Measurements from ENCODE around the gene PKN1. TPM values are rescaled to one million over a fixed set of nuclear protein-coding genes. Genes with fewer than 3 reads are reported as not detected.

The PKN1 gene
- total RNA-seq, 4 donors from 2014 or later, result 73.9 to 150 (median 118) TPM

DNA sequence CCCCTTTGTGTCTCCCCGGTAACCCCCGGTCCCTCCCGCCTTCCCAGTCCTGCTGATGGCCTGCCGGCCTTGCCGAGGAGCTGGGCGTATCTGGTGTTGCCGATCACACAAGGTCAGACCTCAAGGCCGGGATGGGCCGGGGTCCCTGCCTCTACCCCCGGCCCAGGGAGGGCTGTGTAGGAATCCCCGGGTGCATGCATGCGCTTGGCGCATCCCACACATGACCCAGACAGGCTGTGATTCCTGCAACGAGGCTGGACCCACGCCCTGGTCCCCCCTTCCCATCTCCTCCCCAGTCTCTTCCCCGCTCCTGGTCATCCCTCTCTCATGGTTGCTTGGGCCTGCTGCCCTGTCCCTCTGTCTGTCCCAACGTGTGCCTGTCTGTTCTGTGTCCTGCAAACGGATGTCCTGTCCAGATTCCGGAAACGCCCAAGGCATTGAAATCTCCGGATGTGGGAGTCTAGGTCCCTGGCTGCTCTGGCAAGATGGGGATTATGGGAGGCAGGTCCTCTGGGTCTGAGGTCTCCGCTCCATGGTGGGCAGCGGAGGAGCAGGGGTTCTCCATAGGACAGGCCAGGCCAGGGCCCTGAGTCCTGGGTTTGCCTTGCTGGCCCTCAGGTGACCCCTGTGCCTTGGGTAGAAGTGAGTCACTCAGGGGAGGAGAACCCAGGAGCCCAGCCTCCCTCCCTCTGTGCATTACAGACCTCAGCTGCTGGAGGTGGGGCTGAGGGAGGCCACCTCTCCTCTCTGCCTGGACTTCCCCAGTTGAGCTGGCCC, 1.6 kb downstream of the PKN1 start:
- WGBS, 2 donors, result 38 to 41% methylated on average over 21 to 23 of the region's 23 CpGs
- Histone ChIP-seq H3K4me3 (peak overlapping the region in 3 of 4 donors; percentile 67 to 82 (median 75)), H3K4me1 (peaks cover 0 to 62% (median 29%) of the 10 kb centered on the region in 4 donors), H3K9me3 (no peaks in the 10 kb centered on the region), H3K36me3 (peaks cover 0 to 11% (median 0%) of the 10 kb centered on the region in 3 donors), H3K27me3 (no peaks in the 10 kb centered on the region), H3K27ac (peak overlapping the region; percentile 47 to 91 (median 87))
- no peak for TF ChIP-seq POLR2A (IDR thresholded peaks at IDR 0.05)
- TF ChIP-seq, protein P1, sequence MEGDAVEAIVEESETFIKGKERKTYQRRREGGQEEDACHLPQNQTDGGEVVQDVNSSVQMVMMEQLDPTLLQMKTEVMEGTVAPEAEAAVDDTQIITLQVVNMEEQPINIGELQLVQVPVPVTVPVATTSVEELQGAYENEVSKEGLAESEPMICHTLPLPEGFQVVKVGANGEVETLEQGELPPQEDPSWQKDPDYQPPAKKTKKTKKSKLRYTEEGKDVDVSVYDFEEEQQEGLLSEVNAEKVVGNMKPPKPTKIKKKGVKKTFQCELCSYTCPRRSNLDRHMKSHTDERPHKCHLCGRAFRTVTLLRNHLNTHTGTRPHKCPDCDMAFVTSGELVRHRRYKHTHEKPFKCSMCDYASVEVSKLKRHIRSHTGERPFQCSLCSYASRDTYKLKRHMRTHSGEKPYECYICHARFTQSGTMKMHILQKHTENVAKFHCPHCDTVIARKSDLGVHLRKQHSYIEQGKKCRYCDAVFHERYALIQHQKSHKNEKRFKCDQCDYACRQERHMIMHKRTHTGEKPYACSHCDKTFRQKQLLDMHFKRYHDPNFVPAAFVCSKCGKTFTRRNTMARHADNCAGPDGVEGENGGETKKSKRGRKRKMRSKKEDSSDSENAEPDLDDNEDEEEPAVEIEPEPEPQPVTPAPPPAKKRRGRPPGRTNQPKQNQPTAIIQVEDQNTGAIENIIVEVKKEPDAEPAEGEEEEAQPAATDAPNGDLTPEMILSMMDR (IDR thresholded peaks at IDR 0.05), result no peak
- no peak for DNase-seq (ENCODE audit: low spot score in 2 of 2)

DNA sequence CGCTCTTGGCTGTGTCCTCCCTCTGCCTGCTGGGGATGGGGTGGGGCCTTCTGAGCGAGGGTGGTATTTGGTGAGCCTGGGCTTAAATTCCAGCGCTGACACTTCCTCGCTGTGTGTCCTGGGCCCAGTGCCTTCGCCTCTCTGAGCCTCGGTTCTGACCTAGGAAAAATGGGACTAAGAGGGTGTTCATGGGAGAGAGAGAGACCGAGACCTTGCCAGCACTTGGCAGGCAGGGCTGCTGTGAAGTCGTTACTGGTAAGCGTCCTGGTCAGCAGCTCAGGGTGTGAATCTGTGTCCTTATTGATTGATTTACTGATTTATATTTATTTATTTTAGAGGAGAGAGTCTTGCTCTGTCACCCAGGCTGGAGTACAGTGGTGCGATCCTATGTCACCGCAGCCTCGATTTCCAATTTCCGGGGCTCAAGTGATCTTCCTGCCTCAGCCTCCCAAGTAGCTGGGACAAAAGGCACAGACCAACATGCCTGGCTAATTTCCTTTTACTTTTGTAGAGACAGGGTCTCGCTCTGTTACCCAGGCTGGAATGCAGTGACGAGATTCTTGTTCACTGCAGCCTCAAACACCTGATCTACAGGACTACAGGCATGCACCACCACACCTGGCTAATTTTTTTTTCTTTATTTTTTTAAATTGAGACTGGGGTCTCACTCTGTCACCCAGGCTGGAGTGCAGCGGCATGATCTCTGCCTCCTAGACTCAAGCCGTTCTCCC, 2.4 kb downstream of the PKN1 start:
- Histone ChIP-seq H3K27me3 (no peaks in the 10 kb centered on the region), H3K36me3 (peaks cover 0 to 11% (median 0%) of the 10 kb centered on the region in 3 donors), H3K9me3 (no peaks in the 10 kb centered on the region), H3K4me1 (peaks cover 0 to 70% (median 36%) of the 10 kb centered on the region in 4 donors), H3K4me3 (peak overlapping the region in 1 of 4 donors; percentile 82), H3K27ac (peak overlapping the region in 3 of 4 donors; percentile 86 to 91 (median 88))
- no peak for DNase-seq (ENCODE audit: low spot score in 2 of 2)
- TF ChIP-seq EP300 (IDR thresholded peaks at IDR 0.05) (no peak), POLR2A (IDR thresholded peaks at IDR 0.05) (no peak)
- TF ChIP-seq, protein P1 (IDR thresholded peaks at IDR 0.05), result no peak
- 74 to 75% methylated on average over 16 to 17 of the region's 17 CpGs for WGBS, 2 donors

- Histone ChIP-seq H3K27ac (no peak overlapping the region), H3K27me3 (no peaks in the 10 kb centered on the region), H3K4me3 (no peak overlapping the region), H3K36me3 (peaks cover 0 to 30% (median 0%) of the 10 kb centered on the region in 3 donors), H3K9me3 (no peaks in the 10 kb centered on the region), H3K4me1 (peaks cover 0 to 69% (median 40%) of the 10 kb centered on the region in 4 donors)
- 85 to 87% methylated on average over 7 of the region's 7 CpGs for WGBS, 2 donors
- TF ChIP-seq POLR2A (IDR thresholded peaks at IDR 0.05) (no peak), EP300 (IDR thresholded peaks at IDR 0.05) (no peak)
- TF ChIP-seq, protein P1 (IDR thresholded peaks at IDR 0.05), result no peak
- DNase-seq (ENCODE audit: low spot score in 2 of 2), result no peak
Measured at GRCh38 chr19:14437578-14438140, 4.6 kb downstream of the PKN1 start.

GRCh38 chr19:14439014-14439413, 5.9 kb downstream of the PKN1 start:
- TF ChIP-seq, protein P1 (IDR thresholded peaks at IDR 0.05), result no peak
- no peak for TF ChIP-seq POLR2A (IDR thresholded peaks at IDR 0.05)
- TF ChIP-seq EP300 (IDR thresholded peaks at IDR 0.05), result no peak
- no peak for DNase-seq (ENCODE audit: low spot score in 2 of 2)
- Histone ChIP-seq H3K27me3 (no peaks in the 10 kb centered on the region), H3K27ac (no peak overlapping the region), H3K36me3 (peaks cover 6 to 44% (median 12%) of the 10 kb centered on the region in 3 donors), H3K9me3 (no peaks in the 10 kb centered on the region), H3K4me1 (peaks cover 0 to 63% (median 36%) of the 10 kb centered on the region in 4 donors), H3K4me3 (no peak overlapping the region)
- 70% methylated on average over 9 of the region's 9 CpGs for WGBS, 2 donors

Measured in tibial nerve (tissue), 4 donors.